Transverse colon (tissue), 3 donors: Measurements from ENCODE around the gene MYO1A.

Experiments
- POLR2A ChIP-seq: fragments of 450-650 bp; IDR thresholded peaks from one replicate; pipeline ENCODE4 v1.6.1; 2016; ENCODE audit warnings: antibody characterized with exemption, mild to moderate bottlenecking, moderate library complexity
- TF ChIP-seq, protein P1 (sequence below), 5 experiments: fragments of 200-600 bp in 3 of 5; fragments of 450-650 bp in 2 of 5; sonication (generic) in 3 of 5; IDR thresholded peaks; 1 replicate in 2 of 5; 2 replicates in 3 of 5; pipeline ENCODE4 v1.5.1; 2016 to 2017; ENCODE audit warnings: antibody characterized with exemption in 5 of 5, inconsistent platforms in 3 of 5, mild to moderate bottlenecking in 2 of 5, moderate library complexity in 1 of 5

- no peak for TF ChIP-seq POLR2A
- TF ChIP-seq, protein P1, sequence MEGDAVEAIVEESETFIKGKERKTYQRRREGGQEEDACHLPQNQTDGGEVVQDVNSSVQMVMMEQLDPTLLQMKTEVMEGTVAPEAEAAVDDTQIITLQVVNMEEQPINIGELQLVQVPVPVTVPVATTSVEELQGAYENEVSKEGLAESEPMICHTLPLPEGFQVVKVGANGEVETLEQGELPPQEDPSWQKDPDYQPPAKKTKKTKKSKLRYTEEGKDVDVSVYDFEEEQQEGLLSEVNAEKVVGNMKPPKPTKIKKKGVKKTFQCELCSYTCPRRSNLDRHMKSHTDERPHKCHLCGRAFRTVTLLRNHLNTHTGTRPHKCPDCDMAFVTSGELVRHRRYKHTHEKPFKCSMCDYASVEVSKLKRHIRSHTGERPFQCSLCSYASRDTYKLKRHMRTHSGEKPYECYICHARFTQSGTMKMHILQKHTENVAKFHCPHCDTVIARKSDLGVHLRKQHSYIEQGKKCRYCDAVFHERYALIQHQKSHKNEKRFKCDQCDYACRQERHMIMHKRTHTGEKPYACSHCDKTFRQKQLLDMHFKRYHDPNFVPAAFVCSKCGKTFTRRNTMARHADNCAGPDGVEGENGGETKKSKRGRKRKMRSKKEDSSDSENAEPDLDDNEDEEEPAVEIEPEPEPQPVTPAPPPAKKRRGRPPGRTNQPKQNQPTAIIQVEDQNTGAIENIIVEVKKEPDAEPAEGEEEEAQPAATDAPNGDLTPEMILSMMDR (IDR thresholded peaks at IDR 0.05), result no peak
Observed at GRCh38 chr12:57000393-57000792, 49.5 kb downstream of the MYO1A start.
